ENCODE measurements around the gene EFCAB9.

The EFCAB9 gene

DNA sequence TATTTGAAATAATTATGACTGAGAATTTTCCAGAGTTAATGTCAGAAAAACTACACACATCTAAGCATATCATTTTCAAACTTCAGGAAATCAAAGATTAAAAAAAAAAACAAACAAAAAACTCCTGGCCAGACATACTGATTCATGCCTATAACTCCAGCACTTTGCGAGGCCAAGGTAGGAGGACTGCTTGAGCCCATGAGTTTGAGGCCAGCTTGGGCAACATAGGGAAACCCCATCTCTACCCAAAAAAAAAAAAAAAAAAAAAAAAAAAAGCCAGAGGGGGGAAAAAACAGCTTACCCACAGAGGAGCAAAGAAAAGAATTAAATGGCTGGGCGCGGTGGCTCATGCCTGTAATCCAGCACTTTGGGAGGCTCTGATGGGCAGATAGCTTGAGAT lies 22.4 kb downstream of the EFCAB9 start:
- no peak overlapping the region for H3K27ac ChIP-seq (ENCODE audit: low read depth, low read length)
- no peak overlapping the region for H3K9ac ChIP-seq (ENCODE audit: low read depth, low read length)
- no peaks in the 10 kb centered on the region for H3K9me3 ChIP-seq (ENCODE audit: control insufficient read depth, insufficient read depth, low read length)
- H3K36me3 ChIP-seq (ENCODE audit: control insufficient read depth, insufficient read depth, low read length), result peaks cover 35% of the 10 kb centered on the region
- H3K4me3 ChIP-seq (ENCODE audit: low read depth, low read length), result no peak overlapping the region
- no peaks in the 10 kb centered on the region for H3K27me3 ChIP-seq (ENCODE audit: control insufficient read depth, insufficient read depth, low read length)
- no peaks in the 10 kb centered on the region for H3K4me1 ChIP-seq (ENCODE audit: control insufficient read depth, insufficient read depth, low read length)

DNA sequence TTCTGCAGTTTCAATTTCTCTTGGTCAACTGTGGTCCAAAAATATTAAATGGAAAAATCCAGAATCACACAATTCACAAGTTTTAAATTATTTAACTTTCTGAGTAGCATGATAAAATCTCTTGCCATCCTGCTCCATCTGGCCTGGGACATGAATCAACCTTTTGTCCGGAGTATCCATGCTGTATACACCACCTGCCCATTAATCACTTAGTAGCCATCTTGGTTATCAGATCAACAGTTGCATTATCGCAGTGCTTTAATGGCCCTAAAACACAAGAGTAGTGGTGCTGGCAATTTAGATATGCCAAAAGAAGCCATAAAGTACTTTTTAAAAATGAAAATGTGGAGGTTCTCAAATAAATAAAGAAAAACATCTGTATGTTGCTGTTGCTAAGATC lies 25.3 kb downstream of the EFCAB9 start:
- Histone ChIP-seq H3K9me3 (ENCODE audit: control insufficient read depth, insufficient read depth, low read length) (no peaks in the 10 kb centered on the region), H3K27me3 (ENCODE audit: control insufficient read depth, insufficient read depth, low read length) (no peaks in the 10 kb centered on the region), H3K9ac (ENCODE audit: low read depth, low read length) (no peak overlapping the region), H3K4me1 (ENCODE audit: control insufficient read depth, insufficient read depth, low read length) (no peaks in the 10 kb centered on the region), H3K36me3 (ENCODE audit: control insufficient read depth, insufficient read depth, low read length) (peaks cover 42% of the 10 kb centered on the region), H3K27ac (ENCODE audit: low read depth, low read length) (no peak overlapping the region), H3K4me3 (ENCODE audit: low read depth, low read length) (no peak overlapping the region)

DNA sequence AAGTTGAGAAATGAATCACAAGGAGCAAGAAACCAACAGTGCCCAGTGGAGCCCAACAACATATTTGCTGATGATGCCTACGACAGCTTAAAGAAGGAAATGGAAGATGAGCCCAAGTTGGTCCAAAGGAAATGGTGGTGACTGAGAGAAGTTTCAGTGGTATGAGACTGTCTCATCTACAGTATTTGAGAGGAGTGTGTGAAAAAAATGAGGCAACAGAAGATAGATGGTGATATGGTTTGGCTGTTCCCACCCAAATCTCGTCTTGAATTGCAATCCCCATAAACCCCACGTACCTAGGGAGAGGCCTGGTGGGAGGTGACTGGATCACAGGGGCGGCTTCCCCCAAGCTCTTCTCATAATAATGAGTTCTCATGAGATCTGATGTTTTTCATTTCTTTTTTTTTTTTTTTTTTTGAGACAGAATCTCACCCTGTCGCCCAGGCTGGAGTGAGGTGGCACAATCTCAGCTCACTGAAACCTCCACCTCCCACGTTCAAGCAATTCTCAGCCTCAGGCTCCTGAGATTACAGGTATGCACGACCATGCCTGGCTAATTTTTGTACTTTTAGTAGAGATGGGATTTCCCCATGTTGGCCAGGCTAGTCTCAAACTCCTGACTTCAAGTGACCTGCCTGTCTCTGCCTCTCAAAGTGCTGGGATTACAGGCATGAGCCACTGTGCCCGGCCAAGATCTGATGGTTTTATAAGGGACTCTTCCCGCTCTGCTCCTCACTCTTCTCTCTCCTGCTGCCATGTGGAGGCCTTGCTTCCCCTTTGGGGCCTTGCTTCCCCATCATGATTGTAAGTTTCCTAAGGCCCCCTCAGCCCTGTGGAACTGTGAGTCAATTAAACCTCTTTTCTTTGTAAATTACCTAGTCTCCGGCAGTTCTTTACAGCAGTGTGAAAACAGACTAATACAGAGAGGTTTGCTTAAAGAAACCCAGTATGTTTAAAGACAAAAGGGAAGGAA lies 30.2 kb downstream of the EFCAB9 start:
- Histone ChIP-seq H3K27me3 (ENCODE audit: control insufficient read depth, insufficient read depth, low read length) (no peaks in the 10 kb centered on the region), H3K4me1 (ENCODE audit: control insufficient read depth, insufficient read depth, low read length) (no peaks in the 10 kb centered on the region), H3K36me3 (ENCODE audit: control insufficient read depth, insufficient read depth, low read length) (peaks cover 62% of the 10 kb centered on the region), H3K27ac (ENCODE audit: low read depth, low read length) (no peak overlapping the region), H3K9ac (ENCODE audit: low read depth, low read length) (no peak overlapping the region), H3K4me3 (ENCODE audit: low read depth, low read length) (no peak overlapping the region), H3K9me3 (ENCODE audit: control insufficient read depth, insufficient read depth, low read length) (no peaks in the 10 kb centered on the region)

DNA sequence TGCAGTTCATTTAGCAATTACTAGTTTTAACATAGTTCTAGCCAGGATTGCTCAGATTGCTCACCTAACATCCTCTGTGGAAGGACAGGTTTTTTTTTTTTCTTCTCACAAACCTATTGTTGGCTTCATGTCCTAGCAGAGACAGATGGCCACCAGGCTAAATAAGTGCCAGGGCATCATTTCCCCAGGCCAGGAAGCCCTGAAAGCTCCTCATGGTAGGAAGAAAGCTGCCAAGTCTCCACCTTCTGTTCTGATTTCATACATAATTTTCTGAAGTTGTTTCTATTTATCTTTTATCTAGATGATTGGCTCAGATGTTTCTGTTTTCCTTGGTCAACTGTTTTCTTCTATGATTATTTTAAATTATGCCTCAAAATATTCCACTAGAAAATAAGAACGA lies 31.0 kb downstream of the EFCAB9 start:
- H3K9me3 ChIP-seq (ENCODE audit: control insufficient read depth, insufficient read depth, low read length), result no peaks in the 10 kb centered on the region
- no peaks in the 10 kb centered on the region for H3K4me1 ChIP-seq (ENCODE audit: control insufficient read depth, insufficient read depth, low read length)
- peaks cover 63% of the 10 kb centered on the region for H3K36me3 ChIP-seq (ENCODE audit: control insufficient read depth, insufficient read depth, low read length)
- H3K27ac ChIP-seq (ENCODE audit: low read depth, low read length), result no peak overlapping the region
- no peak overlapping the region for H3K9ac ChIP-seq (ENCODE audit: low read depth, low read length)
- H3K27me3 ChIP-seq (ENCODE audit: control insufficient read depth, insufficient read depth, low read length), result no peaks in the 10 kb centered on the region
- no peak overlapping the region for H3K4me3 ChIP-seq (ENCODE audit: low read depth, low read length)

DNA sequence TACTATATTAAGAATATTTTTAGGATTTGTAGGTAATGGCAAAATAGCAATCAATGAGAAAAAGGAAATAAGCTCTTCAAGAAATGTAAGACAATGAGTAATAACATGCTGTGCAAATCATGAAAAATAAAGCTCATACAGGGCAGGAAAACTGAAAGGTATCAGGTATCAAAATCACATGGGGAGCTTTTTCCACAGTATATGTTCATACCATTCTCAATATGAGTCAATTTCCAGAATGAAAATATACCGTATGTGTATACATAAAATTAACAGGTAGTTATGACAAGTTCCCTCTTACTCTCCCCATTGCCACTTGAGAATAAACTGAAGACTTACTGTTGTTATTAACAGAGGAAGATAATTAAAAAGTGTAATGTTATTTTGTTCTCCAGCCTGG lies 35.9 kb downstream of the EFCAB9 start:
- no peak overlapping the region for H3K9ac ChIP-seq (ENCODE audit: low read depth, low read length)
- H3K27me3 ChIP-seq (ENCODE audit: control insufficient read depth, insufficient read depth, low read length), result no peaks in the 10 kb centered on the region
- peaks cover 69% of the 10 kb centered on the region for H3K36me3 ChIP-seq (ENCODE audit: control insufficient read depth, insufficient read depth, low read length)
- H3K27ac ChIP-seq (ENCODE audit: low read depth, low read length), result no peak overlapping the region
- H3K9me3 ChIP-seq (ENCODE audit: control insufficient read depth, insufficient read depth, low read length), result no peaks in the 10 kb centered on the region
- no peak overlapping the region for H3K4me3 ChIP-seq (ENCODE audit: low read depth, low read length)
- H3K4me1 ChIP-seq (ENCODE audit: control insufficient read depth, insufficient read depth, low read length), result no peaks in the 10 kb centered on the region

DNA sequence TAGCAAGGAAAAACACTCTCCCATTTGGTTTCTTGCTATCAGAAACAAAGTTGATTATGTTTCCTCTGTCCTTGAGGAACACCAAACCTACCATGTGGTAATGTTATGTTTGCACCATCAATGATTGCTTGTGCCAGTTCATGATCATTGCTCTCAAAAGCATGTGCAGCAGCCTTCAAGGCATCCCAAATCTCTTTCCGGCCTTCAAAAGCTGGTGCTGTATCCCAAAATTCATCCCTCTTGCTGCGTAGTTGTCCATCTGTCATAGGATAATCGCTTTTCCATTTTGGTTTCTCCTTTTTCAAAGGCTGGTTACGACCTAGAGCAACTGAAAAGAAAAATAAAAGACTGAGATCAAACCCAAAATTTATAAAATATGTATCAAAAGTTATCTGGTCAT lies 40.1 kb downstream of the EFCAB9 start:
- no peak overlapping the region for H3K27ac ChIP-seq (ENCODE audit: low read depth, low read length)
- H3K36me3 ChIP-seq (ENCODE audit: control insufficient read depth, insufficient read depth, low read length), result peaks cover 44% of the 10 kb centered on the region
- H3K4me3 ChIP-seq (ENCODE audit: low read depth, low read length), result no peak overlapping the region
- H3K9me3 ChIP-seq (ENCODE audit: control insufficient read depth, insufficient read depth, low read length), result no peaks in the 10 kb centered on the region
- no peaks in the 10 kb centered on the region for H3K27me3 ChIP-seq (ENCODE audit: control insufficient read depth, insufficient read depth, low read length)
- peaks cover 15% of the 10 kb centered on the region for H3K4me1 ChIP-seq (ENCODE audit: control insufficient read depth, insufficient read depth, low read length)
- no peak overlapping the region for H3K9ac ChIP-seq (ENCODE audit: low read depth, low read length)

DNA sequence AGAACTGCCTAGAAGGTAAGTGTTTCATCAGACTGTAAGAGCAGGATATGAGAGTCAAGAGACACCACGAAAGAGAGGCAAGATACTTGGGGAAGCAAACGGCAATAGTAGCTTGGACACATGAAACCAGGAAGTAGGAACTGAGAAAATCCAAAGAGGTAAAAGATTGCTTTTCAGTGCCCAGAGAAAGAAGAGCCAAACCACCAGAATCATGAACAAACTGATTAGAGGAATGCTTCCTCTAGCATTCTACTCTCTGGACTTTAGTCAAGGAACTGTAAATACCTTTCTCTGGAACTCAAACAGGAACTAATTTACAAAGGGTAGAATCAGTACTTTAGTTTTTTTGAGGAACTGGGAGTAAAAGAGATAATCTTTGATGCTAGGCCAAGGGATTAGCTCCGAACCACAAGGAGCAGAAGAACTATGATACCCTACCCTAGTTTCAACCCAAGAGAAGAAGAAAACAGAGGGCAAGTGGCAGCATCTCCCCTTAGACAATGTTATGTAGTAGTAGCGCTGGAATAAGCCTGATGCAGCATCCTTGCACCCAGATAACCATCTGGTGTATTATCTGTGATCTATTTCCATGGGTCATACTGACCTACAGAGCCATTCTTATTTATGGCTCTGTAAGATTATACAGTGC lies 41.3 kb downstream of the EFCAB9 start:
- no peak overlapping the region for H3K4me3 ChIP-seq (ENCODE audit: low read depth, low read length)
- peaks cover 15% of the 10 kb centered on the region for H3K4me1 ChIP-seq (ENCODE audit: control insufficient read depth, insufficient read depth, low read length)
- no peaks in the 10 kb centered on the region for H3K9me3 ChIP-seq (ENCODE audit: control insufficient read depth, insufficient read depth, low read length)

DNA sequence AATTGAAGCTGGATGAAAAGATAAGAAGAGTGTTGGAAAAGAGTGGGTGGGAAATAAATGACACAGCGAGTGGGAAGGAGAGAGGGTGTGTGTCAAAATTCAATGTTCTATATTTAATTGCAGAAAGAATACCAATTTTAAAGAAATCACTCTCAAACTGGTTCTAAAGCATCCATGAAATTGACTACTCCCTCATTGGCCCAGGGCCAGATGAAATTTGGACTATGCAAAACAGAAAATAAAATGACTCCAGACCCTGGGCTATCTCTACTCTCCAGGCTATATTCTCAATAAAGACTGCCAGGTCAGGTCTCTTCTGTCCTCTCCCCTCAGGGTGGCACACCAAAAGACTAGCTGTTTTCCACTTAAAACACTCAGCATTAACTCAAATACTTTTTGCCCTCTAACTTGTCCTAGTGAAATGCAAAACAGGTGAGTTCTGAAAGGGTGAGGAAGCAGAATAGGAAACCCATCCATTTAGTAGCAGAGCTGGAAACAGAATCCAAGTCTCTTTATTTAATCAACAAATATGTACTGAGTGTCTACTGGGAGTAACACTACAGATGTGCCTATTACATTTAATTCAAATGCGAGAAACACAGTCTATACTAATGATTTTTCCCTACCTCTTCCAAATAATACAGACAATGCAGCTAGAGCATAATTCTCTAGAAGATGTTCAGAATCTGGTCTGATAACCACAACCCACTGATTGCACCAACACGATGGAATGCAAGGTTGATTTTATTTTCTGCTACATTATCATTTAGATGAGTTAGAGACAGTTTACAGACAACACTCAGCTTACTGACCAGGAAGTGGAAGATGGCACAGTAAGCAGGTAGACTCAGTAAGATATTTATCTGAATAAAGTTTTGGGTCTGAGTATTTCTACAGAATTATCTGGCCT lies 42.1 kb downstream of the EFCAB9 start:
- no peaks in the 10 kb centered on the region for H3K27me3 ChIP-seq (ENCODE audit: control insufficient read depth, insufficient read depth, low read length)
- no peaks in the 10 kb centered on the region for H3K9me3 ChIP-seq (ENCODE audit: control insufficient read depth, insufficient read depth, low read length)
- H3K4me1 ChIP-seq (ENCODE audit: control insufficient read depth, insufficient read depth, low read length), result peaks cover 15% of the 10 kb centered on the region
- no peak overlapping the region for H3K9ac ChIP-seq (ENCODE audit: low read depth, low read length)
- H3K27ac ChIP-seq (ENCODE audit: low read depth, low read length), result no peak overlapping the region
- no peak overlapping the region for H3K4me3 ChIP-seq (ENCODE audit: low read depth, low read length)
- peaks cover 29% of the 10 kb centered on the region for H3K36me3 ChIP-seq (ENCODE audit: control insufficient read depth, insufficient read depth, low read length)

More for the DNA sequence above, 41.3 kb downstream of the EFCAB9 start:
- no peaks in the 10 kb centered on the region for H3K27me3 ChIP-seq (ENCODE audit: control insufficient read depth, insufficient read depth, low read length)
- H3K36me3 ChIP-seq (ENCODE audit: control insufficient read depth, insufficient read depth, low read length), result peaks cover 35% of the 10 kb centered on the region
- H3K27ac ChIP-seq (ENCODE audit: low read depth, low read length), result no peak overlapping the region
- no peak overlapping the region for H3K9ac ChIP-seq (ENCODE audit: low read depth, low read length)

DNA sequence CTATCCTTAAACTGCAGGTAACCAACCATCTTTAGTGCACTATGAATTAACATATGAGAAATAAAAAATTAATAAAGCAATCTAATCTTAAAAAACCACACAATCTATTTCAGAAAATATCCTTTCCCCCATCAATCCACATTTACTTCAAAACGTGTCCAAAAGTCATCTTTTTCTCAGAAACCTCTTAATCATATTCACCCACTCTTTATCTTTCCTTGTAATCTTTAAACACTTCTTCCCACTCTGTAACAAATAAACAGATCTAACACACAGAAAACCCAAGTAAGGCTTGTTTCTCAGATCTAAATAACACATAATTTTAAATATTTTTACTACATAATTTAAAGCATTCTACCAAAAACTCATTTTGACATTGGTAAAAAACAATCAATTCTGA lies 44.4 kb downstream of the EFCAB9 start:
- no peaks in the 10 kb centered on the region for H3K27me3 ChIP-seq (ENCODE audit: control insufficient read depth, insufficient read depth, low read length)
- H3K36me3 ChIP-seq (ENCODE audit: control insufficient read depth, insufficient read depth, low read length), result peaks cover 10% of the 10 kb centered on the region

DNA sequence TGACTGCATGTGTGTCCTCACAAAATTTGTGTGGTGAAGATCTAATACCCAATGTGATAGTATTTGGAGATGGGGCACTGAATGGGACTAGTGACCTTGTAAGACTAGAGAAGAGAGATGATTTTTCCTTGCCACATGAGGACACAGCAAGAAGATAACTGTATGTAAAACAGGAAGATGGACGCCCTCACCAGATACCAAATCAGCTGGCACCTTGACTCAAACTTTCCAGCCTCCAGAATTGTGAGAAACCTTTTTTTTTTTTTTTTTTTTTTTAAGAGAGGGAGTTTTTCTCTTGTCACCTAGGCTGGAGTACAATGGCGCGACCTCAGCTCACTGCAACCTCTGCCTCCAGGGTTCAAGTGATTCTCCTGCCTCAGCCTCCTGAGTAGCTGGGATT lies 49.3 kb downstream of the EFCAB9 start:
- no peaks in the 10 kb centered on the region for H3K9me3 ChIP-seq (ENCODE audit: control insufficient read depth, insufficient read depth, low read length)
- H3K27ac ChIP-seq (ENCODE audit: low read depth, low read length), result no peak overlapping the region
- H3K27me3 ChIP-seq (ENCODE audit: control insufficient read depth, insufficient read depth, low read length), result no peaks in the 10 kb centered on the region
- H3K4me1 ChIP-seq (ENCODE audit: control insufficient read depth, insufficient read depth, low read length), result no peaks in the 10 kb centered on the region; the same call in 1 of the 2 replicates
- no peak overlapping the region for H3K4me3 ChIP-seq (ENCODE audit: low read depth, low read length)
- no peak overlapping the region for H3K9ac ChIP-seq (ENCODE audit: low read depth, low read length)
- H3K36me3 ChIP-seq (ENCODE audit: control insufficient read depth, insufficient read depth, low read length), result no peaks in the 10 kb centered on the region

More for the DNA sequence above, 44.4 kb downstream of the EFCAB9 start:
- no peak overlapping the region for H3K4me3 ChIP-seq (ENCODE audit: low read depth, low read length)
- H3K4me1 ChIP-seq (ENCODE audit: control insufficient read depth, insufficient read depth, low read length), result peaks cover 15% of the 10 kb centered on the region
- no peak overlapping the region for H3K9ac ChIP-seq (ENCODE audit: low read depth, low read length)
- H3K9me3 ChIP-seq (ENCODE audit: control insufficient read depth, insufficient read depth, low read length), result no peaks in the 10 kb centered on the region
- no peak overlapping the region for H3K27ac ChIP-seq (ENCODE audit: low read depth, low read length)

Data from HUES48 (cell line).